A549 (cell line): Measurements from ENCODE around the gene CXCL14. TPM values are rescaled to one million over a fixed set of nuclear protein-coding genes. Genes with fewer than 3 reads are reported as not detected.

Experiments
- ATAC-seq, 2 experiments: fragments of 200-7000 bp in 1 of 2; fragments of >200 bp in 1 of 2; cut with Nextera tagmentation in 1 of 2; cut with Tn5 transposase in 1 of 2; 3 replicates each; pipeline versions ENCODE4 v1.8.0 to v1.9.1; 2018 to 2020; ENCODE audit warnings: mild to moderate bottlenecking in 1 of 2, moderate library complexity in 1 of 2
- CTCF ChIA-PET: fragments of 300-600 bp; sonication (Branson Sonifier 250); formaldehyde crosslinking; extraction: SDS; loops from one replicate; lab custom pipeline; 2021; ENCODE audit warnings: antibody characterized with exemption, inconsistent platforms; lab: Yijun Ruan, JAX
- POLR2A ChIA-PET: fragments of 350-600 bp; formaldehyde crosslinking; extraction: SDS; loops from one replicate; lab custom pipeline; 2021; ENCODE audit warnings: antibody characterized with exemption, inconsistent platforms; lab: Yijun Ruan, JAX
- DNase-seq, 2 experiments: peaks; one replicate each; pipeline versions ENCODE4 v3.0.0 to v3.0.0-alpha.2; 2011 to 2016; ENCODE audit warnings: low read depth in 1 of 2, low spot score in 1 of 2
- FAIRE-seq: peaks from 2 replicates; lab custom pipeline; 2011; peaks lifted over from hg19 to GRCh38; lab: Jason Lieb, UNC
- H3K27ac ChIP-seq, 2 experiments: fragments of >200 bp; sonication (Bioruptor Twin); formaldehyde crosslinking; 3 replicates each; pipeline ENCODE4 v1.5.1; 2016 to 2017
- H3K4me1 ChIP-seq: fragments of >200 bp; sonication (Bioruptor Twin); formaldehyde crosslinking; 3 replicates; pipeline ENCODE4 v1.6.1; 2016
- H3K4me2 ChIP-seq: fragments of >200 bp; sonication (Bioruptor Twin); formaldehyde crosslinking; 3 replicates; pipeline ENCODE4 v1.6.1; 2016
- H3K4me3 ChIP-seq: fragments of >200 bp; sonication (Bioruptor Twin); formaldehyde crosslinking; 3 replicates; pipeline ENCODE4 v1.5.1; 2016
- H3K9me3 ChIP-seq: fragments of >200 bp; sonication (Bioruptor Twin); formaldehyde crosslinking; 3 replicates; pipeline ENCODE4 v1.6.1; 2016
- ATOH8 ChIP-seq: fragments of 250-450 bp; sonication (Bioruptor Pico); IDR thresholded peaks from 2 replicates; pipeline ENCODE4 v1.5.0; 2020; ENCODE audit warnings: low read depth, mild to moderate bottlenecking, moderate library complexity
- BHLHE40 ChIP-seq: IDR thresholded peaks from 2 replicates; pipeline ENCODE4 v1.6.1; 2012; ENCODE audit warnings: low read depth, low read length, inconsistent platforms
- CBX8 ChIP-seq: fragments of 200-600 bp; sonication (generic); IDR thresholded peaks from 2 replicates; pipeline ENCODE4 v1.6.1; 2016
- CHD2 ChIP-seq: fragments of 150-350 bp; IDR thresholded peaks from 2 replicates; pipeline ENCODE4 v1.6.1; 2014; ENCODE audit warnings: low read length; ENCODE audit not compliant: partially characterized antibody
- CTCF ChIP-seq: fragments of >200 bp; sonication (Bioruptor Twin); formaldehyde crosslinking; IDR thresholded peaks from 3 replicates; pipeline ENCODE4 v1.5.1; 2016
- ELK1 ChIP-seq: fragments of 150-350 bp; IDR thresholded peaks from 2 replicates; pipeline ENCODE4 v1.6.1; 2014; ENCODE audit warnings: low read depth, mild to moderate bottlenecking, low read length
- ESRRA ChIP-seq: fragments of 150-350 bp; IDR thresholded peaks from 2 replicates; pipeline ENCODE4 v1.6.1; 2014; ENCODE audit warnings: mild to moderate bottlenecking, low read length, borderline replicate concordance
- FOSB ChIP-seq: fragments of 250-450 bp; sonication (Bioruptor Pico); IDR thresholded peaks from 2 replicates; pipeline ENCODE4 v1.5.0; 2020; ENCODE audit warnings: mild to moderate bottlenecking, moderate library complexity
- HES2 ChIP-seq: fragments of >200 bp; sonication (Bioruptor Twin); formaldehyde crosslinking; IDR thresholded peaks from 2 replicates; pipeline ENCODE4 v1.6.1; 2016
- HEYL ChIP-seq: fragments of 250-450 bp; sonication (Bioruptor Pico); IDR thresholded peaks from 2 replicates; pipeline ENCODE4 v1.8.0; 2021; ENCODE audit warnings: mild to moderate bottlenecking, moderate library complexity
- HMGXB4 ChIP-seq: fragments of 250-450 bp; sonication (Bioruptor Pico); IDR thresholded peaks from 2 replicates; pipeline ENCODE4 v1.5.0; 2021; ENCODE audit warnings: mild to moderate bottlenecking, moderate library complexity, borderline replicate concordance
- HOXA7 ChIP-seq: fragments of 250-450 bp; sonication (Bioruptor Pico); IDR thresholded peaks from 2 replicates; pipeline ENCODE4 v1.5.0; 2020; ENCODE audit warnings: mild to moderate bottlenecking, moderate library complexity
- HOXB13 ChIP-seq: fragments of 250-450 bp; sonication (Bioruptor Pico); IDR thresholded peaks from 2 replicates; pipeline ENCODE4 v1.5.0; 2020; ENCODE audit warnings: low read depth, mild to moderate bottlenecking, moderate library complexity
- HOXB5 ChIP-seq: fragments of 250-450 bp; sonication (Bioruptor Pico); IDR thresholded peaks from 2 replicates; pipeline ENCODE4 v1.5.0; 2020; ENCODE audit warnings: mild to moderate bottlenecking, moderate library complexity
- JUN ChIP-seq, 2 experiments: fragments of >200 bp; sonication (Bioruptor Twin); formaldehyde crosslinking; IDR thresholded peaks; 2 replicates in 1 of 2; 3 replicates in 1 of 2; pipeline ENCODE4 v1.6.1; 2016 to 2017
- JUNB ChIP-seq: fragments of >200 bp; sonication (Bioruptor Twin); formaldehyde crosslinking; IDR thresholded peaks from 2 replicates; pipeline ENCODE4 v1.6.1; 2016
- KDM5A ChIP-seq: fragments of 200-600 bp; sonication (generic); IDR thresholded peaks from 2 replicates; pipeline ENCODE4 v1.6.1; 2016; ENCODE audit warnings: antibody characterized with exemption, mild to moderate bottlenecking
- MAFK ChIP-seq: fragments of 450-650 bp; IDR thresholded peaks from 2 replicates; pipeline ENCODE4 v1.6.1; 2014; ENCODE audit not compliant: partially characterized antibody
- MAX ChIP-seq: IDR thresholded peaks from 2 replicates; pipeline ENCODE4 v1.6.1; 2012
- MAZ ChIP-seq: fragments of 150-350 bp; IDR thresholded peaks from 2 replicates; pipeline ENCODE4 v1.6.1; 2014; ENCODE audit warnings: antibody characterized with exemption, low read depth, low read length, borderline replicate concordance
- MYC ChIP-seq: IDR thresholded peaks from 2 replicates; pipeline ENCODE4 v1.6.1; 2012; ENCODE audit warnings: mild to moderate bottlenecking, inconsistent platforms, low read length, improper control_type of control experiment, borderline replicate concordance
- NFE2L2 ChIP-seq: fragments of 150-350 bp; conservative IDR thresholded peaks from 2 replicates; pipeline ENCODE4 v1.6.1; 2014; ENCODE audit warnings: low read length
- PBX3 ChIP-seq: IDR thresholded peaks from 2 replicates; pipeline ENCODE4 v1.6.1; 2012
- RCOR1 ChIP-seq: fragments of 150-350 bp; IDR thresholded peaks from 2 replicates; pipeline ENCODE4 v1.6.1; 2014; ENCODE audit warnings: antibody characterized with exemption, low read length, low read depth
- SREBF2 ChIP-seq: fragments of 450-650 bp; IDR thresholded peaks from 2 replicates; pipeline ENCODE4 v1.6.1; 2014; ENCODE audit warnings: mild to moderate bottlenecking, moderate library complexity
- TFCP2L1 ChIP-seq: fragments of 250-450 bp; sonication (Bioruptor Pico); IDR thresholded peaks from 2 replicates; pipeline ENCODE4 v1.5.0; 2021; ENCODE audit warnings: mild to moderate bottlenecking
- TP53 ChIP-seq: fragments of 250-450 bp; sonication (Bioruptor Pico); IDR thresholded peaks from 2 replicates; pipeline ENCODE4 v1.5.0; 2021; ENCODE audit warnings: mild to moderate bottlenecking, moderate library complexity
- ZC3H11A ChIP-seq: fragments of 450-650 bp; IDR thresholded peaks from 2 replicates; pipeline ENCODE4 v1.6.1; 2014; ENCODE audit warnings: antibody characterized with exemption, mild to moderate bottlenecking
- ZFP36 ChIP-seq: fragments of 450-650 bp; IDR thresholded peaks from 2 replicates; pipeline ENCODE4 v1.6.1; 2014; ENCODE audit warnings: borderline replicate concordance; ENCODE audit not compliant: partially characterized antibody
- WGBS: methylation state at CpG from one replicate; pipeline ENCODE4 v1.1.6; 2017; ENCODE audit errors: missing lambda C conversion rate; 5-methylcytosine and 5-hydroxymethylcytosine counted together
- polyA plus RNA-seq, 4 experiments: library from polyadenylated mRNA; depleted of rRNA in 3 of 4; stranded (reverse); fragments of >200 nt; fragmentation: RNase III in 1 of 4; extraction: RNeasy Plus Mini Kit Qiagen cat#74134 plus additional on column Dnase treatment in 1 of 4; gene quantifications; 2 replicates in 3 of 4; 3 replicates in 1 of 4; pipeline ENCODE4 v1.2.3, GENCODE V29; 2011 to 2017

CXCL14 gene
- polyA plus RNA-seq, 2 of the 4 experiments (the other 2 are of a cell fraction), result 0.12 TPM; not detected in 1

GRCh38 chr5:135546912-135547311 lies 31.9 kb downstream of the CXCL14 start:
- TF ChIP-seq MAZ (no peak), MAX (no peak), CBX8 (no peak), PBX3 (no peak), ELK1 (no peak), MAFK (no peak), BHLHE40 (no peak), KDM5A (no peak), HMGXB4 (CRISPR knock-in tag) (no peak), ESRRA (no peak), HOXB13 (CRISPR knock-in tag) (no peak), MYC (no peak), HOXB5 (no peak), HOXA7 (CRISPR knock-in tag) (no peak)
- CTCF ChIA-PET, result interaction anchor here (1.1 to 34.8 kb wide), 3 partner anchors 23 to 283 kb away, joined by 4 to 1932 read pairs (median 600); partner anchors contain the start of genes CXCL14, DCANP1 and TIFAB
- H3K4me3 ChIP-seq, result no peak overlapping the region
- H3K27ac ChIP-seq, result no peak overlapping the region
- no peak overlapping the region for H3K4me2 ChIP-seq
- 17% methylated on average over 4 of the region's 4 CpGs for WGBS
- no peaks in the 10 kb centered on the region for H3K9me3 ChIP-seq
- ATAC-seq, result no peak
- no peak for DNase-seq
- POLR2A ChIA-PET, result no interaction called here
- FAIRE-seq, result no peak
- H3K4me1 ChIP-seq, result no peaks in the 10 kb centered on the region

GRCh38 chr5:135546101-135546500 lies 32.7 kb downstream of the CXCL14 start:
- H3K4me3 ChIP-seq, result no peak overlapping the region
- FAIRE-seq, result no peak
- whole genome bisulfite sequencing, result 48% methylated on average over 12 of the region's 12 CpGs
- no peak overlapping the region for H3K27ac ChIP-seq
- no peak for TF ChIP-seq ZC3H11A
- no peak for TF ChIP-seq NFE2L2
- TF ChIP-seq ATOH8 (CRISPR knock-in tag), result no peak
- no peak for TF ChIP-seq CHD2
- no peak for TF ChIP-seq HES2
- TF ChIP-seq ZFP36, result no peak
- TF ChIP-seq FOSB, result no peak
- no peak for TF ChIP-seq PBX3
- TF ChIP-seq JUNB, result no peak
- no peak for TF ChIP-seq RCOR1
- TF ChIP-seq CTCF, result no peak
- TF ChIP-seq MAFK, result no peak
- no peak for TF ChIP-seq TFCP2L1 (CRISPR knock-in tag)
- no peak for TF ChIP-seq JUN (IDR thresholded peaks at IDR 0.05)
- no peak for TF ChIP-seq SREBF2
- TF ChIP-seq HEYL (CRISPR knock-in tag), result no peak
- no peak for TF ChIP-seq MAZ
- TF ChIP-seq TP53 (CRISPR knock-in tag), result no peak
- ChIA-PET CTCF (interaction anchor here (23.2 to 34.8 kb wide), 2 partner anchors 24 to 84 kb away, joined by 600 to 1932 read pairs; partner anchors contain the start of genes CXCL14, DCANP1 and TIFAB), POLR2A (no interaction called here)
- no peak for DNase-seq
- ATAC-seq, result no peak
- H3K4me1 ChIP-seq, result no peaks in the 10 kb centered on the region
- no peaks in the 10 kb centered on the region for H3K9me3 ChIP-seq
- no peak overlapping the region for H3K4me2 ChIP-seq
